22Rv1 (cell line): ENCODE results near the gene EVI5.

ENCODE experiments used
- ZFX ChIP-seq: fragments of 450-650 bp; IDR thresholded peaks from 2 replicates; pipeline ENCODE4 v1.6.1; 2017; ENCODE audit warnings: antibody characterized with exemption, borderline replicate concordance
- TF ChIP-seq, protein P1 (sequence below): fragments of 450-650 bp; IDR thresholded peaks from 2 replicates; pipeline ENCODE4 v1.5.1; 2017; ENCODE audit warnings: mild to moderate bottlenecking

DNA sequence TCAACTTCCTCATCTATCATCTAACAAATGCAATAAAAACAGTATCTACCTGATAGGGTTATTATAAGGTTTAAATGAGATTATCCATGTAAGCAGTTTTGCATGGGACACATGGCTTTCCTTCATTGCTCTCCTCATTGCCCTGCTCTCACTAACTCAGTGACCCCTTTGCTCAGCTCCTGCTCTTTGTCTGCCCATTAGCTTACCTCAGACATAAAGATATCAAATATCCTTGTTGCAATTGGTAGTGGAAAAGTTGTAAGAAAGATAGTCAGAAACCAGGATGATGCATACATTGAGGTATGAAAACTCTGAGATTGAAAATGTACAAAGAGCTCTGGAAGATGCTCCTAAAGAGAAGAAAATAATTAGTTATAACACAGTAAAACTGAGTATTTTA, 89.8 kb downstream of the EVI5 start:
- TF ChIP-seq, protein P1, sequence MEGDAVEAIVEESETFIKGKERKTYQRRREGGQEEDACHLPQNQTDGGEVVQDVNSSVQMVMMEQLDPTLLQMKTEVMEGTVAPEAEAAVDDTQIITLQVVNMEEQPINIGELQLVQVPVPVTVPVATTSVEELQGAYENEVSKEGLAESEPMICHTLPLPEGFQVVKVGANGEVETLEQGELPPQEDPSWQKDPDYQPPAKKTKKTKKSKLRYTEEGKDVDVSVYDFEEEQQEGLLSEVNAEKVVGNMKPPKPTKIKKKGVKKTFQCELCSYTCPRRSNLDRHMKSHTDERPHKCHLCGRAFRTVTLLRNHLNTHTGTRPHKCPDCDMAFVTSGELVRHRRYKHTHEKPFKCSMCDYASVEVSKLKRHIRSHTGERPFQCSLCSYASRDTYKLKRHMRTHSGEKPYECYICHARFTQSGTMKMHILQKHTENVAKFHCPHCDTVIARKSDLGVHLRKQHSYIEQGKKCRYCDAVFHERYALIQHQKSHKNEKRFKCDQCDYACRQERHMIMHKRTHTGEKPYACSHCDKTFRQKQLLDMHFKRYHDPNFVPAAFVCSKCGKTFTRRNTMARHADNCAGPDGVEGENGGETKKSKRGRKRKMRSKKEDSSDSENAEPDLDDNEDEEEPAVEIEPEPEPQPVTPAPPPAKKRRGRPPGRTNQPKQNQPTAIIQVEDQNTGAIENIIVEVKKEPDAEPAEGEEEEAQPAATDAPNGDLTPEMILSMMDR, result no peak
- no peak for TF ChIP-seq ZFX
